Measurements from ENCODE around the gene PIP5K1B.

GRCh38 chr9:68778635-68779034 lies 73.6 kb downstream of the PIP5K1B start:
- TF ChIP-seq REST (IDR thresholded peaks at IDR 0.05; ENCODE audit: insufficient read depth in 1 of 2, low read depth in 2 of 2, low read length in 2 of 2) (no peak), TAF1 (IDR thresholded peaks at IDR 0.05; ENCODE audit: borderline replicate concordance, insufficient read depth, low read length) (no peak), POLR2AphosphoS5 (IDR thresholded peaks at IDR 0.05; ENCODE audit: low read depth, low read length) (no peak)

Measured in PFSK-1 (cell line).